PC-3 (cell line): ENCODE results near the gene PTPN22. TPM values are rescaled to one million over a fixed set of nuclear protein-coding genes. Genes with fewer than 3 reads are reported as not detected.

ENCODE experiments used
- ATAC-seq: fragments of 200-7000 bp; cut with Tn5 transposase; 2 replicates; pipeline ENCODE4 v1.9.1; 2020; ENCODE audit warnings: mild to moderate bottlenecking, moderate library complexity
- BruUV-seq: library from RNA; stranded (reverse); fragments of 400-500 nt; replicated peaks from 2 replicates; lab custom pipeline; 2021; lab: Mats Ljungman, UMichigan
- CTCF ChIA-PET: fragments of 300-600 bp; sonication (Branson Sonifier 250); formaldehyde crosslinking; loops from one replicate; lab custom pipeline; 2022; ENCODE audit warnings: antibody characterized with exemption; lab: Charles Lee
- POLR2A ChIA-PET: fragments of 300-600 bp; sonication (Branson Sonifier 250); formaldehyde crosslinking; loops from one replicate; lab custom pipeline; 2022; ENCODE audit warnings: antibody characterized with exemption; ENCODE audit not compliant: unreplicated experiment; lab: Charles Lee
- DNase-seq: peaks from one replicate; pipeline ENCODE4 v3.0.0-alpha.2; 2015
- H2AFZ ChIP-seq: fragments of 300-600 bp; sonication (generic); 2 replicates; pipeline ENCODE4 v1.6.0; 2016; ENCODE audit warnings: antibody characterized with exemption, low read length
- H3F3A ChIP-seq: fragments of 300-600 bp; sonication (generic); one replicate; pipeline ENCODE4 v1.6.0; 2017; ENCODE audit warnings: antibody characterized with exemption, low read length, control low read depth, mild to moderate bottlenecking; ENCODE audit not compliant: unreplicated experiment
- H3K27ac ChIP-seq: fragments of 300-600 bp; sonication (generic); 2 replicates; pipeline ENCODE4 v1.5.1; 2016; ENCODE audit warnings: mild to moderate bottlenecking, low read length
- H3K27me3 ChIP-seq: fragments of 300-600 bp; sonication (generic); 2 replicates; pipeline ENCODE4 v1.6.1; 2016; ENCODE audit warnings: low read length, mixed read lengths
- H3K36me3 ChIP-seq: fragments of 300-600 bp; sonication (generic); 2 replicates; pipeline ENCODE4 v1.6.1; 2016; ENCODE audit warnings: low read depth, mixed run types, low read length, mixed read lengths
- H3K4me1 ChIP-seq: fragments of 300-600 bp; sonication (generic); 2 replicates; pipeline ENCODE4 v1.5.1; 2016; ENCODE audit warnings: low read length; ENCODE audit not compliant: insufficient read depth
- H3K4me2 ChIP-seq: fragments of 300-600 bp; sonication (generic); 2 replicates; pipeline ENCODE4 v1.6.0; 2016; ENCODE audit warnings: low read length
- H3K4me3 ChIP-seq: fragments of 300-600 bp; sonication (generic); 2 replicates; pipeline ENCODE4 v1.5.1; 2016; ENCODE audit warnings: mild to moderate bottlenecking, low read length, mixed read lengths
- H3K79me2 ChIP-seq: fragments of 300-600 bp; sonication (generic); 2 replicates; pipeline ENCODE4 v1.6.1; 2017; ENCODE audit warnings: low read length, mixed read lengths
- H3K9ac ChIP-seq: fragments of 300-600 bp; sonication (generic); 2 replicates; pipeline ENCODE4 v1.6.0; 2016; ENCODE audit warnings: mild to moderate bottlenecking, low read length
- H3K9me2 ChIP-seq: fragments of 300-600 bp; sonication (generic); replicated peaks from 2 replicates; pipeline ENCODE4 v1.6.1; 2016; ENCODE audit warnings: mixed run types, low read length, mixed read lengths
- H3K9me3 ChIP-seq: fragments of 300-600 bp; sonication (generic); 2 replicates; pipeline ENCODE4 v1.6.1; 2016; ENCODE audit warnings: low read length, mixed read lengths
- H4K20me1 ChIP-seq: fragments of 300-600 bp; sonication (generic); 2 replicates; pipeline ENCODE4 v1.6.1; 2016; ENCODE audit warnings: low read length, mixed read lengths
- CTCF ChIP-seq: fragments of 300-600 bp; sonication (generic); conservative IDR thresholded peaks from 2 replicates; pipeline ENCODE4 v1.5.1; 2017; ENCODE audit warnings: antibody characterized with exemption, low read depth, mild to moderate bottlenecking, low read length
- EZH2 ChIP-seq: fragments of 300-600 bp; sonication (generic); IDR thresholded peaks from one replicate; pipeline ENCODE4 v1.6.1; 2017; ENCODE audit warnings: antibody characterized with exemption, mild to moderate bottlenecking, low read length; ENCODE audit not compliant: unreplicated experiment
- EZH2phosphoT487 ChIP-seq: fragments of 300-600 bp; sonication (generic); IDR thresholded peaks from 2 replicates; pipeline ENCODE4 v1.6.1; 2018; ENCODE audit warnings: mild to moderate bottlenecking, antibody characterized with exemption, low read length, borderline replicate concordance
- intact Hi-C: fragments of 100-400 bp; cut with micrococcal nuclease; formaldehyde crosslinking; loops from 2 replicates; pipeline ENCODE4 v1.9.0; 2023
- total RNA-seq: library from RNA; depleted of rRNA; stranded (reverse); fragments of >200 nt; gene quantifications from 2 replicates; pipeline ENCODE4 v1.2.3, GENCODE V29; 2014

PTPN22 gene
- total RNA-seq, 1 experiment from 2014 or later, result 0.04 TPM

GRCh38 chr1:113859478-113860175 lies 11.9 kb downstream of the PTPN22 start:
- H2AFZ ChIP-seq, result no peak overlapping the region
- no peak overlapping the region for H3K4me2 ChIP-seq
- H3K4me3 ChIP-seq, result no peak overlapping the region
- no peaks in the 10 kb centered on the region for H3K27me3 ChIP-seq
- TF ChIP-seq EZH2, result no peak
- TF ChIP-seq CTCF, result no peak
- no peak for TF ChIP-seq EZH2phosphoT487
- ChIA-PET POLR2A (no interaction called here), CTCF (no interaction called here)
- peaks cover 13% of the 10 kb centered on the region for H3K4me1 ChIP-seq
- H3K79me2 ChIP-seq, result no peaks in the 10 kb centered on the region
- BruUV-seq, result no TSS peak
- no peaks in the 10 kb centered on the region for H3F3A ChIP-seq
- H3K9ac ChIP-seq, result no peak overlapping the region
- intact Hi-C loops, result no loop called here
- no peaks in the 10 kb centered on the region for H4K20me1 ChIP-seq
- no peaks in the 10 kb centered on the region for H3K36me3 ChIP-seq
- H3K9me2 ChIP-seq, result no peaks in the 10 kb centered on the region
- no peaks in the 10 kb centered on the region for H3K9me3 ChIP-seq
- ATAC-seq (no peak), DNase-seq (no peak)
- no peak overlapping the region for H3K27ac ChIP-seq

GRCh38 chr1:113858982-113859381 lies 12.5 kb downstream of the PTPN22 start:
- DNase-seq, result no peak
- H3K9me2 ChIP-seq, result no peaks in the 10 kb centered on the region
- no peaks in the 10 kb centered on the region for H3K36me3 ChIP-seq
- no peak overlapping the region for H2AFZ ChIP-seq
- no peaks in the 10 kb centered on the region for H3K9me3 ChIP-seq
- BruUV-seq, result no TSS peak
- no peaks in the 10 kb centered on the region for H3K27me3 ChIP-seq
- no peak for ATAC-seq
- POLR2A ChIA-PET, result no interaction called here
- no peak overlapping the region for H3K4me2 ChIP-seq
- H3K9ac ChIP-seq, result no peak overlapping the region
- H3K4me3 ChIP-seq, result no peak overlapping the region
- intact Hi-C loops, result no loop called here
- CTCF ChIA-PET, result no interaction called here
- TF ChIP-seq EZH2, result no peak
- no peak for TF ChIP-seq EZH2phosphoT487
- no peak for TF ChIP-seq CTCF
- H3K4me1 ChIP-seq, result peaks cover 13% of the 10 kb centered on the region
- H3K27ac ChIP-seq, result no peak overlapping the region
- no peaks in the 10 kb centered on the region for H3K79me2 ChIP-seq
- no peaks in the 10 kb centered on the region for H3F3A ChIP-seq
- H4K20me1 ChIP-seq, result no peaks in the 10 kb centered on the region

- no TSS peak for BruUV-seq
- no peak for TF ChIP-seq EZH2phosphoT487
- ChIA-PET POLR2A (no interaction called here), CTCF (no interaction called here)
- H3K9me3 ChIP-seq, result no peaks in the 10 kb centered on the region
- H3K27me3 ChIP-seq, result no peaks in the 10 kb centered on the region
- no peak overlapping the region for H3K4me2 ChIP-seq
- no peak for DNase-seq
- H3K4me3 ChIP-seq, result no peak overlapping the region
- no peak for ATAC-seq
- H3K9ac ChIP-seq, result no peak overlapping the region
- H3K9me2 ChIP-seq, result no peaks in the 10 kb centered on the region
- H3F3A ChIP-seq, result no peaks in the 10 kb centered on the region
- intact Hi-C loops, result no loop called here
- no peaks in the 10 kb centered on the region for H4K20me1 ChIP-seq
- H3K27ac ChIP-seq, result no peak overlapping the region
- H3K36me3 ChIP-seq, result no peaks in the 10 kb centered on the region
- H2AFZ ChIP-seq, result no peak overlapping the region
- peaks cover 13% of the 10 kb centered on the region for H3K4me1 ChIP-seq
- H3K79me2 ChIP-seq, result no peaks in the 10 kb centered on the region
Measured at GRCh38 chr1:113858418-113858817, 13.1 kb downstream of the PTPN22 start.
